CD4-positive, alpha-beta memory T cell (primary cell): ENCODE results near the gene TMEM63B. TPM values are rescaled to one million over a fixed set of nuclear protein-coding genes. Genes with fewer than 3 reads are reported as not detected.

ENCODE experiments used
- CTCF ChIA-PET: fragments of 350-600 bp; sonication (Branson Sonifier 250); formaldehyde crosslinking; loops from one replicate; lab custom pipeline; 2021; ENCODE audit warnings: inconsistent platforms; ENCODE audit not compliant: partially characterized antibody; lab: Charles Lee
- POLR2A ChIA-PET: fragments of 350-600 bp; sonication (Branson Sonifier 250); formaldehyde crosslinking; loops from one replicate; lab custom pipeline; 2021; ENCODE audit not compliant: partially characterized antibody; lab: Charles Lee
- DNase-seq, 5 donors: peaks; one replicate each; pipeline versions ENCODE4 v3.0.0 to v3.0.0-alpha.2; 2020 to 2022; ENCODE audit warnings: mixed read lengths in 1 of 5
- H3K27ac ChIP-seq: one replicate; pipeline ENCODE4 v1.7.0; 2013; ENCODE audit warnings: low read depth, low read length
- H3K27me3 ChIP-seq: 2 replicates; pipeline ENCODE4 v1.7.0; 2013; ENCODE audit warnings: mild to moderate bottlenecking, low read length, moderate library complexity; ENCODE audit not compliant: insufficient read depth
- H3K36me3 ChIP-seq: 2 replicates; pipeline ENCODE4 v1.7.0; 2013; ENCODE audit warnings: mild to moderate bottlenecking, low read length, moderate library complexity; ENCODE audit not compliant: insufficient read depth
- H3K4me1 ChIP-seq: 2 replicates; pipeline ENCODE4 v1.7.0; 2013; ENCODE audit warnings: mild to moderate bottlenecking, low read length, moderate library complexity; ENCODE audit not compliant: insufficient read depth
- H3K4me3 ChIP-seq, 2 donors: one replicate each; pipeline ENCODE4 v1.7.0; 2013; ENCODE audit warnings: low read length in 2 of 2, mild to moderate bottlenecking in 1 of 2
- H3K9me3 ChIP-seq, 2 donors: one replicate each; pipeline ENCODE4 v1.7.0; 2013; ENCODE audit warnings: low read length in 2 of 2, control low read depth in 1 of 2; ENCODE audit not compliant: control insufficient read depth in 1 of 2
- H3K27ac Mint-ChIP-seq, 7 donors: one replicate each; pipeline ENCODE4 v1.8.0; 2020 to 2021; ENCODE audit warnings: mixed read lengths in 7 of 7, mild to moderate bottlenecking in 6 of 7, inconsistent platforms in 3 of 7, moderate library complexity in 3 of 7
- H3K27me3 Mint-ChIP-seq, 2 donors: one replicate each; pipeline ENCODE4 v1.8.0; 2020 to 2021; ENCODE audit warnings: mixed read lengths in 2 of 2
- H3K36me3 Mint-ChIP-seq, 2 donors: one replicate each; pipeline ENCODE4 v1.8.0; 2020 to 2021; ENCODE audit warnings: mixed read lengths in 2 of 2, inconsistent platforms in 1 of 2, mild to moderate bottlenecking in 1 of 2
- H3K4me1 Mint-ChIP-seq, 4 donors: one replicate each; pipeline ENCODE4 v1.8.0; 2020 to 2021; ENCODE audit warnings: mixed read lengths in 4 of 4, mild to moderate bottlenecking in 1 of 4
- H3K4me3 Mint-ChIP-seq, 8 donors: one replicate each; pipeline ENCODE4 v1.8.0; 2020 to 2021; ENCODE audit warnings: mixed read lengths in 8 of 8, mild to moderate bottlenecking in 7 of 8, moderate library complexity in 6 of 8, inconsistent platforms in 3 of 8
- H3K9me3 Mint-ChIP-seq, 8 donors: one replicate each; pipeline ENCODE4 v1.8.0; 2020 to 2021; ENCODE audit warnings: mixed read lengths in 8 of 8, mild to moderate bottlenecking in 5 of 8, inconsistent platforms in 3 of 8, moderate library complexity in 1 of 8
- intact Hi-C: fragments of 100-400 bp; cut with micrococcal nuclease; formaldehyde crosslinking; loops from one replicate; pipeline ENCODE4 v1.15.1; 2023
- polyA plus RNA-seq, 2 donors: library from polyadenylated mRNA; unstranded; fragments of 300-500 nt; fragmentation: Illumina TruSeq; gene quantifications; one replicate each; pipeline ENCODE4 v1.2.3, GENCODE V29; 2021
- total RNA-seq, 2 experiments: library from RNA; stranded (reverse); gene quantifications; one replicate each; pipeline ENCODE4 v1.2.3, GENCODE V29; 2021

TMEM63B gene
- total RNA-seq: 10 to 100 TPM; 20.7 to 24.1 TPM
- polyA plus RNA-seq: 1 to 10 TPM in 1 of 2 donors, under 1 TPM in 1; 0.91 to 2.3 TPM

DNA sequence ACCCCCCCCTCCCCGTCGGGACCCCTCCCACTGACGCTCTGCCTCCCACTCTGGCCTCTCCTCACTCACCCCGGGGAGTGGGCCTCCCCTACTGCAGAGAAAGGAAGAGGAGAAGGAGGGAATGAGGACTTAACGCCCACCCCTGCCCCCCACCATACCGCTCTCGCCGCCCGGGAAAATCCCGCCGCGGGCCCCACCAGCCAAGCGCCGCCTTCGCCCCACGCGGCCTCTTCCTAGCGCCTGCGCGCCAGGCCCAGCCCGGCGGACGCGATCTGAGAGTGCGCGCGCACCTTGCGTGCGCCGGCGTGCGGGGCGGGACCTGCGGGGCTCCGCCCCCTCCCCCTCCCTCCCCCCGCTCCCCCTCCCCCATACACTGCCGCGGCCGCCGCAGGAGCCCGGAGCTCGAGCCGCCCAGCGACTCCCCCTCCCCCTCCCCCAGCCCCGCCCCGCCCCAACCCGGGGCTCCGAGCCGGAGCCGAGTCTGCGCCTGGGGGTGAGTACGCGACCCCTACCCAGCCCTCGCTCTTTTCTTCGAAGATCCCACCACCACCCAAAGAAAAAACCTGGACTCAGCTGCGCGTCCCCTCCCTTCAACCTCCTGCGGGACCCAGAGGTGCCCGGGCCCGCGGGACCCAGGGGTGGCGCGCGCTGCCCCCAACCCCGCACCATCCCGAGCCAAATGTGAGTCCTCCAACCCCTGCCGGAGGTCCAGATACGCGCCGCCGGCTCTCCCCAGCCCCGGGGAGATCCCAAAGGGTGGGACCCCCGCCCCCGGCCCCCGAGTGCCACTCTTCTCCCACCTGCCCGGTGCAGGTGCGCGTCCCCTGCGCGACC, at the start of gene TMEM63B, which contains the start of gene MRPL14:
Gene TMEM63B (plus strand): TSS at position 369 of the 834 bp plus-strand sequence. CDS start 7,031 bp downstream, outside the sequence.
Gene MRPL14 (minus strand): TSS at position 267 of the 834 bp plus-strand sequence. CDS start 10,841 bp downstream, outside the sequence.
- peak; percentile 88 to 91 (median 90) for DNase-seq
- Mint-ChIP-seq H3K27me3 (no peaks in the 10 kb centered on the region), H3K27ac (peak within 1 kb of the TSS; percentile 89 to 99 (median 97)), H3K9me3 (peaks cover 0 to 2% (median 0%) of the 10 kb centered on the region in 8 donors), H3K4me3 (peak within 1 kb of the TSS; percentile 94 to 99 (median 96)), H3K4me1 (peaks cover 47 to 77% (median 58%) of the 10 kb centered on the region in 4 donors), H3K36me3 (peaks cover 0 to 6% of the 10 kb centered on the region in 2 donors)
- Histone ChIP-seq H3K9me3 (no peaks in the 10 kb centered on the region), H3K4me3 (peak within 1 kb of the TSS; percentile 37 to 72), H3K27me3 (no peaks in the 10 kb centered on the region), H3K4me1 (peaks cover 56% of the 10 kb centered on the region), H3K36me3 (no peaks in the 10 kb centered on the region), H3K27ac (peak within 1 kb of the TSS; percentile 97)
- CTCF ChIA-PET: interaction anchor here (0.7 to 2.5 kb wide), 3 partner anchors 29 to 514 kb away, joined by 3 to 8 read pairs (median 3); no protein-coding TSS in a partner anchor
- POLR2A ChIA-PET: interaction anchor here (1.3 to 2.6 kb wide), 2 partner anchors 15 to 120 kb away, joined by 3 to 12 read pairs; partner anchors contain the start of gene HSP90AB1
- intact Hi-C loops: loop anchor here (1.0 to 2.0 kb wide), 2 partner anchors 23 to 120 kb away; partner anchors contain the start of gene HSP90AB1

- no peak overlapping the region for H3K4me3 Mint-ChIP-seq
- POLR2A ChIA-PET: interaction anchor here (1.0 to 1.3 kb wide), 2 partner anchors 304 to 308 kb away, joined by 4 to 10 read pairs; partner anchors contain the start of gene VEGFA
- H3K27me3 ChIP-seq: no peaks in the 10 kb centered on the region
Observed at GRCh38 chr6:44078219-44078826, 49.0 kb upstream of the TMEM63B start.

GRCh38 chr6:44078827-44079671, 48.3 kb upstream of the TMEM63B start:
- H3K4me1 ChIP-seq: peaks cover 7% of the 10 kb centered on the region
- Mint-ChIP-seq H3K27ac (peak overlapping the region in 1 of 7 donors; percentile 22), H3K4me1 (peaks cover 7 to 12% (median 8%) of the 10 kb centered on the region in 4 donors), H3K4me3 (no peak overlapping the region), H3K27me3 (peaks cover 3 to 12% of the 10 kb centered on the region in 2 donors), H3K9me3 (no peaks in the 10 kb centered on the region), H3K36me3 (no peaks in the 10 kb centered on the region)
- intact Hi-C loops: loop anchor here (1.0 kb wide), 4 partner anchors 310 to 471 kb away; no protein-coding TSS in a partner anchor
- CTCF ChIA-PET: interaction anchor here (0.6 to 5.9 kb wide), 29 partner anchors 11 to 484 kb away, joined by 3 to 79 read pairs (median 4); partner anchors contain the start of genes AARS2 and VEGFA
- H3K36me3 ChIP-seq: no peaks in the 10 kb centered on the region
- H3K27me3 ChIP-seq: no peaks in the 10 kb centered on the region
- DNase-seq: peak; percentile 65 to 75 (median 67)
- H3K4me3 ChIP-seq: no peak overlapping the region
- no peak overlapping the region for H3K27ac ChIP-seq
- H3K9me3 ChIP-seq: no peaks in the 10 kb centered on the region
- POLR2A ChIA-PET: interaction anchor here (1.0 to 1.3 kb wide), 2 partner anchors 305 to 309 kb away, joined by 4 to 10 read pairs; partner anchors contain the start of gene VEGFA

More at GRCh38 chr6:44078219-44078826, 49.0 kb upstream of the TMEM63B start:
- Mint-ChIP-seq H3K27me3 (peaks cover 3 to 12% of the 10 kb centered on the region in 2 donors), H3K27ac (no peak overlapping the region), H3K9me3 (no peaks in the 10 kb centered on the region), H3K4me1 (peaks cover 11 to 18% (median 13%) of the 10 kb centered on the region in 4 donors), H3K36me3 (no peaks in the 10 kb centered on the region)
- no peak for DNase-seq
- Histone ChIP-seq H3K27ac (no peak overlapping the region), H3K4me1 (peaks cover 13% of the 10 kb centered on the region), H3K9me3 (no peaks in the 10 kb centered on the region), H3K4me3 (no peak overlapping the region), H3K36me3 (no peaks in the 10 kb centered on the region)
- intact Hi-C loops: no loop called here
- CTCF ChIA-PET: interaction anchor here (0.6 to 5.9 kb wide), 26 partner anchors 11 to 484 kb away, joined by 3 to 79 read pairs (median 4); partner anchors contain the start of genes AARS2 and VEGFA

DNA sequence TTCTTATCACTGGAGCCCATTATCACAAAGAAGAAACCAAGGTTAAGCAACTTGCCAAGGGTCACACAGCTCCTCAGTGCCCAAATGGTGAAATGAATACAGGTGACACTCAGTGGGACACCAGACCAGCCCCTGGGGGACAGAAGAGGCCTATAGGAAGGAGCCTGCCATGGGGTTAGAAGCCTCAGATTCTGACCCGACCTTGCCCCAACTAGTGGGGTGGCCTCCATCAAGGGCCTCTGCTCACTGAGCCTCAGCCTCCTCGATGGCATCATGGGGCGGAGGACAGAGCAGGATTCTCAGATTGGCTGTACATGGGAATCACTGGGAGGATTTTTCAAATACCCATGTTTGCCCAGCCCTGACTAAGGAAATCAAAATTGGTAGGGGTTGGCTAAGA, 47.7 kb upstream of the TMEM63B start:
- Mint-ChIP-seq H3K36me3 (no peaks in the 10 kb centered on the region), H3K27ac (no peak overlapping the region), H3K27me3 (peaks cover 2 to 8% of the 10 kb centered on the region in 2 donors), H3K4me3 (no peak overlapping the region), H3K4me1 (peaks cover under 1 to 6% (median 2%) of the 10 kb centered on the region in 4 donors), H3K9me3 (no peaks in the 10 kb centered on the region)
- Histone ChIP-seq H3K36me3 (no peaks in the 10 kb centered on the region), H3K27me3 (no peaks in the 10 kb centered on the region), H3K9me3 (no peaks in the 10 kb centered on the region), H3K4me1 (peaks cover under 1% of the 10 kb centered on the region), H3K4me3 (no peak overlapping the region), H3K27ac (no peak overlapping the region)
- POLR2A ChIA-PET: interaction anchor here (1.0 kb wide), 1 partner anchor 13 kb away, joined by 3 read pairs; no protein-coding TSS in a partner anchor
- intact Hi-C loops: loop anchor here (1.0 kb wide), 4 partner anchors 310 to 471 kb away; no protein-coding TSS in a partner anchor
- CTCF ChIA-PET: interaction anchor here (0.7 to 5.9 kb wide), 19 partner anchors 10 to 472 kb away, joined by 3 to 79 read pairs (median 6); partner anchors contain the start of genes AARS2 and VEGFA
- DNase-seq: no peak

DNA sequence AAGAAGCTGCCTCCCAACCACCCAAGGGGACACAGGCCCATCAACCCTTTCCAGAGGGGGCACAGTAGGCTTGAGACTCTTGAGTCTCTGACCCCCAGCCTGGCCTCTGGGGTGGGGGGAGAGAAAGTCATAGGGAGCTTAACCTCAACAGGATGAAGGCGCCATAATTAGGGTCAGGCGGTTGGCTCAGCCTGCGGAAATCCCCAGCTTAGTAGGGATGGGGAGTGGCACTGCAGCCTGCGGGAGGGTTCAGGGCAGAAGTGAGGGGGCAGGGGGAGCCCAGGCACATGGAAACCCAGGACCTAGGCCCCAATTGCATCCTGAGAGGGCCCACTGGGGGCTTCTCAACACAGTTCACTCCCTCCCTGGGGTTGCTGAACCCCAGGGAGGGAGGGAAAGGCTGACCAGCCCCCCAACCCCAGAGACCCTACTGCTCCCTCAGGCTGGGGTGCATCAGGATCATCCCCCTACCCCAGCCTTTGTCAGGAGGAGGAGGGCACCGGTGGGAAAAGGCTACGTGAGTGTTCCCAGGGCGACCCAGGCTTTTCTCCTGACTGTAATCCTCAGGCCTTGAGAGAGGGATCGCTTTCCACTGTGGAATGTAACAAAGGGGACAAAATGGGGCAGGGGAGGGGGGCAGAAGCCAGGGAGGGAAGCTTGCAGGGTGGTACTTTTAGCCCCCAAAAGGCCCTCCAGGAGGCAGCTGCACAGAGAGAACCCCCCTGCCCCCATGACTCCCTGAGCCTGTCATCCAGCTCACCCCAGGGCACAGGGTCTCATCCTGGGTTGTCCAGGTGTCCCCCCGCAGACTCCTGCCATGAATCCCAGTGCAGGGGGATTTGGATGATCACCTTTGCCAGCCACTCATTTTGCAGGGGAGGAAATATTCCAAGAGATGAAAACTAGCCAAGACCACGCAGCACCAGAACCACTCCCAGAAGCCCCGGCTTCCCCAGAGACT, 46.5 kb upstream of the TMEM63B start:
- H3K9me3 Mint-ChIP-seq: no peaks in the 10 kb centered on the region
- H3K4me3 ChIP-seq: no peak overlapping the region
- ChIA-PET POLR2A (interaction anchor here (1.0 kb wide), 1 partner anchor 11 kb away, joined by 3 read pairs; no protein-coding TSS in a partner anchor), CTCF (interaction anchor here (0.9 to 5.9 kb wide), 8 partner anchors 9 to 413 kb away, joined by 3 to 79 read pairs (median 11); partner anchors contain the start of gene VEGFA)
- no peaks in the 10 kb centered on the region for H3K9me3 ChIP-seq
- no peak for DNase-seq
- peaks cover 0 to 4% (median under 1%) of the 10 kb centered on the region in 4 donors for H3K4me1 Mint-ChIP-seq
- H3K27me3 ChIP-seq: no peaks in the 10 kb centered on the region
- H3K27me3 Mint-ChIP-seq: peaks cover 2 to 8% of the 10 kb centered on the region in 2 donors
- no peaks in the 10 kb centered on the region for H3K36me3 Mint-ChIP-seq
- H3K36me3 ChIP-seq: no peaks in the 10 kb centered on the region
- no peaks in the 10 kb centered on the region for H3K4me1 ChIP-seq
- intact Hi-C loops: no loop called here
- no peak overlapping the region for H3K27ac ChIP-seq
- H3K4me3 Mint-ChIP-seq: no peak overlapping the region
- H3K27ac Mint-ChIP-seq: no peak overlapping the region
